CD4-positive, alpha-beta T cell treated with Interleukin-2 at 100 ng/mL for 4 hours (primary cell): Measurements from ENCODE around the gene MARK3.

Experiments
- DNase-seq: peaks from one replicate; pipeline ENCODE4 v3.0.0-alpha.2; 2020; ENCODE audit warnings: low spot score

Gene MARK3

GRCh38 chr14:103395244-103395643 is 10.0 kb downstream of the MARK3 start:
- DNase-seq, result peak; percentile 41

GRCh38 chr14:103396463-103396862 is 11.2 kb downstream of the MARK3 start:
- no peak for DNase-seq

DNA sequence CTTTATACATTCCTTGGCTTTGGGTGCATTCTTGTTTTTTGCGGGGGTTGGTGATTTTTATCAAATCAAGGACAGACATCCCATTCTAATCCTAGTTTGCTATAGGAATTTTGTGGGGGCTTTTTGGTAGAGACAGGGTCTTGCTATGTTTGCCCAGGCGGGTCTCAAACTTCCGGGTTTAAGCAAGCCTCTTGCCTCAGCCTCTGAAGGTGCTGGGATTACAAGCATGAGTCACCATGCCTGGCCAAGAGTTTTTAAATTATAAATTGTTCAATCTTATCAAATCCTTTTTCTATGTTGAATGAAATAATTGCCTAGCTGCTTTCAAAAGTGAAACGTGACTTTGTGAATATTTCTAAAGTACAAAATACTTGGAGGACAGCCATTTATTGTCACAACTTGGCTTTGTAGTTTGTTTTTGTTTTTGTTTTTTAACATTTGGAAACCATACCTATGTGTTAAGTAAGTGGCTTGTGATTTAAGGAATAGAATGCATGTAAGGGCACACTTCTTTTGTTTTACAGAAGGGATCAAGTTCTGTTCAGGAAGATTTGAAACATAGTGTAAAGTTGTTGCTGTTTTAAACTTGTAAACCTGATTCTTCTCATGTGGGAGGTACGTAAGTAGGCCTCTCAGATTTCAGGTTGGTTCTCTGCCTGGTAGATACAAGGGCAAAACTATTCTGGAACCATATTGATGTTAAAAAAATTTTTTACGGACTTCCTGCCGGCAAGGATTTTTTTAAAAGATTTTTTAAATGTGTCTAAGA is 13.4 kb downstream of the MARK3 start:
- DNase-seq, result no peak

- DNase-seq, result no peak
These were observed 15.3 kb downstream of the MARK3 start for GRCh38 chr14:103400537-103400936.

- peak; percentile 13 for DNase-seq
These were observed 16.3 kb downstream of the MARK3 start for GRCh38 chr14:103401223-103402214.

DNA sequence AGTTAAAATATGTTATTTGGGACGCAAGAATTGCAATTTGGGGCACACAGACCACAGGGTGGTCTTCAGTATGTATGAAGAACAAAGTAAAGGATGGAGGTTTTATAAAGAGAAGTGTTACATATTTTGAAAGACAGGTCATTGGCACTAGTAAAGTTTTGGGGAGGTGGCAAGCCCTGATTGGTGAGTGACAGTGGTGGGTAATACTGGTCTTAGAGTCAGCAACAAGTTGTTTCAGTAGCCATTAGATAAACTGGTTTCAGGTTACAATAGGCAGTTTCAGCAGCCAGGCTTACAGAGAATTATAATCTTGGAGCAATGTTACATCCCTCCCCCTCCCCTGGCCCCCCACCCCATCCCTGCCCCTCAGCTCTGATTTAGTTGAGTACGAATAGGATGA is 17.5 kb downstream of the MARK3 start:
- DNase-seq, result no peak

- no peak for DNase-seq
These were observed 19.1 kb downstream of the MARK3 start for GRCh38 chr14:103404032-103404918.

DNA sequence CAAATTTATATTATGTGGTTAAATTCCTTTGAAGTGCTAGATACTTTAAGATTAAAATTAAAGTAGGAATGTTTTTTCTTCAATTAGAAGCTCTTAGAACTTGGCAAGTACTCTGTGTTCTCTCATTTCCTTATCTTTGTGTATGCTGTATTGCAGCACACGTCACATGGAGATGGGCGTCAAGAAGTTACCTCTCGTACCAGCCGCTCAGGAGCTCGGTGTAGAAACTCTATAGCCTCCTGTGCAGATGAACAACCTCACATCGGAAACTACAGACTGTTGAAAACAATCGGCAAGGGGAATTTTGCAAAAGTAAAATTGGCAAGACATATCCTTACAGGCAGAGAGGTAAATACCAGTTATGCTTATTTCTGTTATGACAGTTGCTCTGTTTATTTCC is 19.7 kb downstream of the MARK3 start:
- DNase-seq, result no peak

DNA sequence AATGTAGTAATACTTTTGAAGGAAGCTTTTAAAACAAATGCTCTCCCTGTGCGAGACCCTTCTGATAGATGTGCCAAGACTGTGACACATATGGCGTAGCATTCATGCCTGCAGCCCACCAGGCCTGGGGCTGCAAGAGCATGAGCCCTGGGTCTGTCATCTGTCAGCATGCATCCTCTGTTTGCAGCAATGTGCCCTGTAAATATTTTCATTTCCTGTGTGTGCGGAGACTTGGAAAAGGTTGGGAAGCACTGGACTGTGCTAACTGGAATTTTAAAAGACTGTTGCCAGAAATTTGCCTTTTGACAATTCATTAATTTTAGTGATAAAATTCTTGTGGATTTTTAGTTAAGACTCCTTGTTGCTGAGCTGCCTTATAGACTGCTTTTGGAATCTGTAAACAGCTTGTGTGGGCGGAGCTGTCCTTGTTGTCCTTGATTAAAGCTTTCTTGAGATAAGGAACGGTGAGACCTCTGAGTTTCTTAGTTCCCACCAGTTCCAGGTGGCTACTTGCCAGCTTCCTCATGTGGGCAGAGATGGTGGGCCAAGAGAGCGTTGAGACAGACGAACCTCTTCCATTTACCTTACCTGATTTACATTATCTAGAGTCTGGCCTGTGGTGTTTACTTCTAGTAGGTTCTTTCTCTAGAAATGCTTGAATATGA is 23.4 kb downstream of the MARK3 start:
- no peak for DNase-seq

DNA sequence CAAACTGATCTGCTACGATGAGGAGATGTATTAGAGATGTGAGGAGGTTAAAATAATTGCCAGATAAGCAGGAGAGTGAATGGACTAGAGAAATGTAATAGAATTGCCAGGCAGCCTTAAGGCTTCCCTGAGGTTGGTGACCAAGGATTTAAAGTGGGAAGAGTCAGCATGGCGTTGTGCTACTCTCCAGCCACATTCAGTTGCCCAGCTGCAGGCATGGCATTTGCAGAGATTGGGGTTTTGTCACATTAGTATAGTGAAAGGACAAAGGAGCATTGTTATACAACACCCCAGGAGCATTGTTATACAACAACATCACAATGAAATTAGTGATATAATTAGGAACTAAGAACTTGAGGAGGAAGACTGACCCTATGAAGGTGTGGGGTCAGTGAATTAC is 31.7 kb downstream of the MARK3 start:
- no peak for DNase-seq

DNA sequence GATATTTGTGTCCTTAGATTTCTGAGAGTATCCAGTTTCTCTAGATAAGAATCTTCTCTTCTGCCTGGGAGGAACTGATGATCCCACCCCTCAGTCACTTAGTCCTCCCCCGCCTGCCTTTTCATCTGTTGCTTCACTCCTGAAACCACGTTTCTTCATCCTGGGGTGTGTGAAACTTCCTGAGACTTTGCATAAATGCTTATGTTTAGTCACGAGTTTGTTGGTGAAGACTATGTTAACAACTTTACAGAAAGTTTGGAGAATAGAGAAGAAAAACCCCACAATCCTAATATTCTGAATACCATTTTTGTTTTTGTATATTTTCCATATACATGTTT is 33.2 kb downstream of the MARK3 start:
- no peak for DNase-seq

DNA sequence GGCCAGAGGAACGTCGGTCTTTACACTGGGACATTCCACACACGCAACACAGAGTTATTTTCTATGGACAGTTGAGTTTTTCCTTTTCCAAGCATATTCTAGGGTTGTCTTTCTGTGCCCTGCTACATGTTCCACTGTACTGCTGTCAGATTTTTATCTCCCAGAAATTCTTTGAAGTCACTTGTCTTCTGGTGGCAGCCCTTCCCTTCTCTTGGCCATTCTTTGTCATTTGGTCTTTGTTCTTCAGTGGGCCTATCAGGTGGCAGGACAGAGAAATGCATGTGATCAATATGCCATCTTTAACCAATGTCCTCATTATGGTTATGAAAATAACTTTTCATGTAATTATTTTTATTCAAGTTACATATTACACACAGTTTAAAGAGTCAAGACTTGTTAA is 36.3 kb downstream of the MARK3 start:
- DNase-seq, result no peak

GRCh38 chr14:103423050-103423461 is 37.8 kb downstream of the MARK3 start:
- DNase-seq, result no peak

- peak; percentile 68 for DNase-seq
These were observed 42.5 kb downstream of the MARK3 start for GRCh38 chr14:103427485-103428443.

DNA sequence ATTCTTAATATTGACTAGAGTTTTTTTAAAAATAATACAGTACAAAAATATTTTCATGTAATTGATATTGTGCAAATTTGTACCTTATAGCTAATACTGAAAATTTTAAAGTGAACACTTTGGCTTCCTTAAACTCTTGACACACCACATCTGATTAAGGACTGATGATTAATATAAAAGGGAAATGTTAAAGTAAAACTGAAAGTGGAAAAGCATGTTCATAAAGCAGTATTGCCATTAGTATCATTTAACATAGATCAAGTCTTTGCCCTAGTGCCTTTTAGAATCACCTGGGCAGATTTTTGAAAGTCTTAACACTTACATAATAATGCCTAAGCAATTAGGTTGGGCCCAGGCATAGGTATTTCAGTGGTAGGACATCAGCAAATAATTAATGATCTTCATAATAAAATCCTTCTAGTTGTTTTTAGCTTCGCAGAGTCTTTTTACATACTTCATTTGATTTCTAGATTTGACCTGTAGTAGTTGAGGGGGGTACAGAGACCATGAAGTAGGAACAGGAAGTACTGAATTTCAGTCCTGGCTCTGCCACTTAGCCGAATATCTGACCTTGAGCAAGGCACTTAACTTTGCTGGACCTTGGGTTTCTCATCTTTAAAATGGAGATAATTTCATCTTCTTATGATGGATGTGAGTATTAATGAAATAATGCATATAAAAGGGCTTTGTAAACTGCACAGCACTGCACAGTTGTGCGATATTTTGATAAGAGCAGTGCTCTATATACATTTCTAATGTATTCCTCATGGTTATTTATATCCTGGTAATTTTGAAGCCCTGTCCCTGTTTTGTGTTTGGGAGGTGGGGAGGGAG is 43.7 kb downstream of the MARK3 start:
- peak; percentile 14 for DNase-seq

- DNase-seq, result no peak
These were observed 45.1 kb downstream of the MARK3 start for GRCh38 chr14:103430358-103430757.

DNA sequence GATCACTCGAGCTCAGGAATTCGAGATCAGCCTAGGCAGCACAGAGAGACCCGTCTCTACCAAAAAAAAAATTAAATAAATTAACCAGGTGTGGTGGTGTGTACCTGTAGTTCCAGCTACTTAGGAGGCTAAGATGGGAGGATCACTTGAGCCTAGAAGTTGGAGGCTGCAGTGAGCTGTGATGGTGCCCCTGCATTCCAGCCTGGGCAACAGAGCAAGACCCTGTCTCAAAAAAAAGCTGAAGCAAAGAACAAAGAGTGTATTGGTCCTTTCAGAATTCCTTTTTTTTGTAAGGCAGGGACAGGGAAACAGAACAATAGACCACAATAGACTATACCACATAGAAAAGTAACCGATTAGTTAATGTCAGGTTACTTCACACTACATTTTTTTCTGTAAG is 47.4 kb downstream of the MARK3 start:
- DNase-seq, result no peak

GRCh38 chr14:103433916-103434563 is 48.8 kb downstream of the MARK3 start:
- no peak for DNase-seq

DNA sequence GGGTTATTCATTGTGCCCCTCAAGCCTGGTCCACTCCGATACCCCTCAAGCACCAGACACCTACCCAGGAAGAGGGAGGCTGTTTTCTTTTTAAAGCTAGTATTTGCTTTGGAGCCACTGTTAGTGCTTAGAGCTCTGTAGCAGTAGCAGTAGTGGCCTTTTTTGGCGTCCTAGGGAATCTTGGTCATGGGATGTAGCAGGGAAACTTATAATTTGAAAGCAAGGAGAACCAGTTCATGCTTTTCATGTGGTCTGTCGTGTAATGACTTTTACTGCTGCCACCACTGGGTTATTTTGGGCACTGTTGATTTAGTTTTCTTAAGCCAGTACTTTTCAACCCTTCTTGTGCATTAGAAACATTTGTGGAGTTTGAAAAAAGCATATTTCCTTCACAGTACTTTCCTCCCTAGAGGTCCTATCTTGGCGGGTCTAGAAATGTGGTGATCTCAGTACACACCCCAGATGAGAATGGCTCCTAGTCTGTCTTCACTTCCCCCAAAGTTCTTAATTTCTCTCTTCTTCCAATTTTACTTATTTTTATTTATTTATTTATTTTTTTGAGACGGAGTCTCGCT is 49.7 kb downstream of the MARK3 start:
- no peak for DNase-seq
